Neuronal stem cell (in vitro differentiated cells): ENCODE measurements around the gene UPP1.

Experiments
- DNase-seq: peaks from one replicate; pipeline ENCODE4 v3.0.0-alpha.2; 2013; ENCODE audit warnings: low spot score
- H2AFZ ChIP-seq: one replicate; pipeline ENCODE4 v1.6.1; 2013; ENCODE audit warnings: mild to moderate bottlenecking, low read length, inconsistent platforms
- H2AK5ac ChIP-seq: 2 replicates; pipeline ENCODE4 v1.6.1; 2013; ENCODE audit warnings: low read depth, mild to moderate bottlenecking, inconsistent platforms, low read length, moderate library complexity, mixed read lengths
- H2BK120ac ChIP-seq: 2 replicates; pipeline ENCODE4 v1.6.1; 2013; ENCODE audit warnings: low read depth, mild to moderate bottlenecking, inconsistent platforms, low read length, moderate library complexity, mixed read lengths
- H2BK12ac ChIP-seq: one replicate; pipeline ENCODE4 v1.6.1; 2013; ENCODE audit warnings: low read length, inconsistent platforms
- H2BK15ac ChIP-seq: 2 replicates; pipeline ENCODE4 v1.6.1; 2013; ENCODE audit warnings: mild to moderate bottlenecking, low read length, inconsistent platforms, mixed read lengths
- H2BK5ac ChIP-seq: one replicate; pipeline ENCODE4 v1.6.1; 2013; ENCODE audit warnings: inconsistent platforms, mild to moderate bottlenecking, low read length, moderate library complexity
- H3K14ac ChIP-seq: one replicate; pipeline ENCODE4 v1.6.1; 2013; ENCODE audit warnings: low read length, inconsistent platforms
- H3K18ac ChIP-seq: 2 replicates; pipeline ENCODE4 v1.6.1; 2013; ENCODE audit warnings: low read length, inconsistent platforms
- H3K23ac ChIP-seq: 2 replicates; pipeline ENCODE4 v1.6.1; 2013; ENCODE audit warnings: low read depth, mild to moderate bottlenecking, mixed read lengths, low read length, inconsistent platforms; ENCODE audit not compliant: poor library complexity
- H3K27ac ChIP-seq: replicated peaks from 3 replicates; pipeline ENCODE4 v1.5.1; 2013; ENCODE audit warnings: low read length, inconsistent platforms
- H3K27me3 ChIP-seq, 3 experiments: 2 replicates each; pipeline ENCODE4 v1.6.1; 2013; ENCODE audit warnings: low read length in 3 of 3, mild to moderate bottlenecking in 2 of 3, inconsistent platforms in 1 of 3, low read depth in 1 of 3, mixed read lengths in 1 of 3, moderate library complexity in 1 of 3; ENCODE audit not compliant: control insufficient read depth in 3 of 3, insufficient read depth in 3 of 3
- H3K36me3 ChIP-seq, 2 donors: replicated peaks in 1 of 2; 2 replicates each; pipeline ENCODE4 v1.6.1; 2013; ENCODE audit warnings: low read length in 2 of 2; ENCODE audit not compliant: control insufficient read depth in 2 of 2, insufficient read depth in 2 of 2
- H3K4ac ChIP-seq: 2 replicates; pipeline ENCODE4 v1.6.1; 2013; ENCODE audit warnings: inconsistent platforms, mild to moderate bottlenecking, low read length, moderate library complexity
- H3K4me1 ChIP-seq, 2 donors: 1 replicate in 1 of 2; 2 replicates in 1 of 2; pipeline ENCODE4 v1.6.1; 2013; ENCODE audit warnings: low read length in 2 of 2, low read depth in 1 of 2; ENCODE audit not compliant: control insufficient read depth in 2 of 2, insufficient read depth in 1 of 2
- H3K4me2 ChIP-seq: one replicate; pipeline ENCODE4 v1.6.1; 2013; ENCODE audit warnings: mild to moderate bottlenecking, low read length, inconsistent platforms; ENCODE audit not compliant: insufficient read depth, poor library complexity, severe bottlenecking
- H3K4me3 ChIP-seq, 2 donors: 2 replicates each; pipeline ENCODE4 v1.5.1; 2013; ENCODE audit warnings: low read length in 2 of 2, mild to moderate bottlenecking in 2 of 2, inconsistent platforms in 1 of 2, moderate library complexity in 1 of 2
- H3K79me1 ChIP-seq: one replicate; pipeline ENCODE4 v1.6.1; 2013; ENCODE audit warnings: low read depth, mild to moderate bottlenecking, inconsistent platforms, low read length, moderate library complexity
- H3K9ac ChIP-seq: one replicate; pipeline ENCODE4 v1.6.1; 2013; ENCODE audit warnings: mild to moderate bottlenecking, low read depth, low read length, inconsistent platforms; ENCODE audit not compliant: poor library complexity
- H3K9me3 ChIP-seq, 2 donors: replicated peaks in 1 of 2; 2 replicates each; pipeline versions ENCODE3 to v1.6.1; 2013; ENCODE audit warnings: low read length in 2 of 2, mild to moderate bottlenecking in 2 of 2, inconsistent platforms in 1 of 2, low read depth in 1 of 2, mixed read lengths in 1 of 2, moderate library complexity in 1 of 2; ENCODE audit not compliant: control insufficient read depth in 2 of 2, insufficient read depth in 1 of 2
- H4K8ac ChIP-seq: one replicate; pipeline ENCODE4 v1.6.1; 2013; ENCODE audit warnings: low read depth, mild to moderate bottlenecking, inconsistent platforms, low read length, moderate library complexity
- H4K91ac ChIP-seq: one replicate; pipeline ENCODE4 v1.6.1; 2013; ENCODE audit warnings: low read length, low read depth, mild to moderate bottlenecking, inconsistent platforms; ENCODE audit not compliant: poor library complexity
- WGBS, 2 donors: extraction: QIAGEN DNeasy Blood & Tissue Kit; methylation state at CpG; one replicate each; pipeline ENCODE4 v1.1.7; 2013; ENCODE audit warnings: missing lambda C conversion rate in 2 of 2, mixed read lengths in 1 of 2; ENCODE audit not compliant: insufficient read length in 2 of 2, insufficient replicate concordance in 1 of 2; ENCODE audit errors: extremely low coverage in 2 of 2; 5-methylcytosine and 5-hydroxymethylcytosine counted together

Gene UPP1

GRCh38 chr7:48084727-48085432 is 4.2 kb upstream of the UPP1 start:
- H2BK12ac ChIP-seq, result no peak overlapping the region
- no peak for DNase-seq
- H2BK120ac ChIP-seq, result no peak overlapping the region
- H3K27ac ChIP-seq, result no peak overlapping the region
- peak overlapping the region; percentile 79 for H2AFZ ChIP-seq
- H3K18ac ChIP-seq, result no peak overlapping the region
- H4K8ac ChIP-seq, result no peak overlapping the region
- H2BK15ac ChIP-seq, result no peak overlapping the region
- H3K9me3 ChIP-seq, result no peaks in the 10 kb centered on the region
- no peaks in the 10 kb centered on the region for H3K36me3 ChIP-seq
- no peak overlapping the region for H2AK5ac ChIP-seq
- H3K9ac ChIP-seq, result no peak overlapping the region
- no peaks in the 10 kb centered on the region for H3K79me1 ChIP-seq
- WGBS, 2 donors, result no CpG with 5 or more reads among the region's 9 CpGs
- no peak overlapping the region for H3K23ac ChIP-seq
- no peak overlapping the region for H2BK5ac ChIP-seq
- peaks cover 2 to 10% of the 10 kb centered on the region in 2 donors for H3K4me1 ChIP-seq
- H4K91ac ChIP-seq, result no peak overlapping the region
- H3K4me3 ChIP-seq, result no peak overlapping the region
- no peak overlapping the region for H3K14ac ChIP-seq
- no peak overlapping the region for H3K4me2 ChIP-seq
- H3K27me3 ChIP-seq, result no peaks in the 10 kb centered on the region
- no peak overlapping the region for H3K4ac ChIP-seq

- no peaks in the 10 kb centered on the region for H3K27me3 ChIP-seq
- no peaks in the 10 kb centered on the region for H3K79me1 ChIP-seq
- no peak overlapping the region for H2BK120ac ChIP-seq
- H4K8ac ChIP-seq, result no peak overlapping the region
- no peak overlapping the region for H2AK5ac ChIP-seq
- H4K91ac ChIP-seq, result no peak overlapping the region
- peaks cover 2 to 13% of the 10 kb centered on the region in 2 donors for H3K4me1 ChIP-seq
- no peak overlapping the region for H2BK12ac ChIP-seq
- peak overlapping the region; percentile 79 for H2AFZ ChIP-seq
- no peak overlapping the region for H3K27ac ChIP-seq
- H3K4me2 ChIP-seq, result no peak overlapping the region
- no peaks in the 10 kb centered on the region for H3K9me3 ChIP-seq
- H3K18ac ChIP-seq, result no peak overlapping the region
- H3K9ac ChIP-seq, result no peak overlapping the region
- no peak overlapping the region for H2BK15ac ChIP-seq
- no peaks in the 10 kb centered on the region for H3K36me3 ChIP-seq
- no peak overlapping the region for H3K4me3 ChIP-seq
- no peak overlapping the region for H3K4ac ChIP-seq
- no peak overlapping the region for H2BK5ac ChIP-seq
- no peak for DNase-seq
- H3K14ac ChIP-seq, result no peak overlapping the region
- no CpG with 5 or more reads among the region's 1 CpG for WGBS, 2 donors
- no peak overlapping the region for H3K23ac ChIP-seq
Measured at GRCh38 chr7:48085433-48085791, 3.7 kb upstream of the UPP1 start.

GRCh38 chr7:48085942-48086341 is 3.1 kb upstream of the UPP1 start:
- no CpG with 5 or more reads among the region's 1 CpG for WGBS, 2 donors
- Histone ChIP-seq H3K4me2 (no peak overlapping the region), H3K36me3 (peaks cover 0 to 2% of the 10 kb centered on the region in 2 donors), H3K9ac (no peak overlapping the region), H3K23ac (no peak overlapping the region), H3K27ac (no peak overlapping the region), H4K91ac (no peak overlapping the region), H2BK120ac (no peak overlapping the region), H2BK15ac (no peak overlapping the region), H3K4me3 (no peak overlapping the region), H3K4me1 (peaks cover 2 to 16% of the 10 kb centered on the region in 2 donors), H3K4ac (no peak overlapping the region), H3K79me1 (no peaks in the 10 kb centered on the region), H3K18ac (peak overlapping the region; percentile 42), H3K27me3 (no peaks in the 10 kb centered on the region), H2BK12ac (no peak overlapping the region), H2BK5ac (no peak overlapping the region), H3K9me3 (no peaks in the 10 kb centered on the region), H4K8ac (no peak overlapping the region), H2AFZ (peak overlapping the region; percentile 79), H2AK5ac (no peak overlapping the region), H3K14ac (no peak overlapping the region)
- DNase-seq, result no peak

- H2BK5ac ChIP-seq, result no peak overlapping the region
- H4K91ac ChIP-seq, result no peak overlapping the region
- H2BK15ac ChIP-seq, result no peak overlapping the region
- no peak overlapping the region for H4K8ac ChIP-seq
- H3K23ac ChIP-seq, result no peak overlapping the region
- H3K14ac ChIP-seq, result no peak overlapping the region
- DNase-seq, result no peak
- no peaks in the 10 kb centered on the region for H3K27me3 ChIP-seq
- H3K27ac ChIP-seq, result no peak overlapping the region
- peaks cover 3 to 16% of the 10 kb centered on the region in 2 donors for H3K36me3 ChIP-seq
- no peak overlapping the region for H3K9ac ChIP-seq
- H3K4me2 ChIP-seq, result no peak overlapping the region
- no peak overlapping the region for H2BK120ac ChIP-seq
- no peak overlapping the region for H3K4me3 ChIP-seq
- H3K4me1 ChIP-seq, result peaks cover 3 to 16% of the 10 kb centered on the region in 2 donors
- H2AK5ac ChIP-seq, result no peak overlapping the region
- no peaks in the 10 kb centered on the region for H3K79me1 ChIP-seq
- no peak overlapping the region for H3K18ac ChIP-seq
- no CpG with 5 or more reads among the region's 7 CpGs for WGBS, 2 donors
- no peak overlapping the region for H2BK12ac ChIP-seq
- H3K9me3 ChIP-seq, result no peaks in the 10 kb centered on the region
- no peak overlapping the region for H3K4ac ChIP-seq
- H2AFZ ChIP-seq, result peak overlapping the region; percentile 71
Measured at GRCh38 chr7:48087349-48087748, 1.7 kb upstream of the UPP1 start.
